CD8-positive, alpha-beta memory T cell (primary cell): Measurements from ENCODE around the gene PTPRQ. TPM values are rescaled to one million over a fixed set of nuclear protein-coding genes. Genes with fewer than 3 reads are reported as not detected.

Experiments used
- CTCF ChIA-PET: fragments of 350-600 bp; sonication (Branson Sonifier 250); formaldehyde crosslinking; loops from one replicate; lab custom pipeline; 2021; ENCODE audit warnings: antibody characterized with exemption; lab: Charles Lee
- POLR2A ChIA-PET: fragments of 350-600 bp; sonication (Branson Sonifier 250); formaldehyde crosslinking; loops from one replicate; lab custom pipeline; 2021; ENCODE audit warnings: antibody characterized with exemption; lab: Charles Lee
- DNase-seq, 5 donors: peaks; one replicate each; pipeline versions ENCODE4 v3.0.0 to v3.0.0-alpha.2; 2020 to 2022; ENCODE audit warnings: mixed read lengths in 1 of 5
- H3K27ac ChIP-seq: one replicate; pipeline ENCODE4 v1.7.0; 2013; ENCODE audit warnings: low read depth, mild to moderate bottlenecking, low read length, moderate library complexity
- H3K27me3 ChIP-seq: 2 replicates; pipeline ENCODE4 v1.7.0; 2013; ENCODE audit warnings: low read length, mild to moderate bottlenecking; ENCODE audit not compliant: insufficient read depth, poor library complexity, severe bottlenecking
- H3K36me3 ChIP-seq: 2 replicates; pipeline ENCODE4 v1.7.0; 2013; ENCODE audit warnings: mild to moderate bottlenecking, low read length, moderate library complexity; ENCODE audit not compliant: insufficient read depth
- H3K4me1 ChIP-seq: 2 replicates; pipeline ENCODE4 v1.7.0; 2013; ENCODE audit warnings: mild to moderate bottlenecking, low read length, moderate library complexity; ENCODE audit not compliant: insufficient read depth
- H3K4me3 ChIP-seq: 2 replicates; pipeline ENCODE4 v1.7.0; 2013; ENCODE audit warnings: mild to moderate bottlenecking, low read length
- H3K9me3 ChIP-seq: 2 replicates; pipeline ENCODE4 v1.7.0; 2013; ENCODE audit warnings: mild to moderate bottlenecking, low read length
- H3K27ac Mint-ChIP-seq, 8 donors: one replicate each; pipeline ENCODE4 v1.8.0; 2020 to 2021; ENCODE audit warnings: mixed read lengths in 8 of 8, mild to moderate bottlenecking in 6 of 8, inconsistent platforms in 3 of 8, moderate library complexity in 3 of 8
- H3K27me3 Mint-ChIP-seq, 2 donors: one replicate each; pipeline ENCODE4 v1.8.0; 2020 to 2021; ENCODE audit warnings: mixed read lengths in 2 of 2, mild to moderate bottlenecking in 1 of 2, moderate library complexity in 1 of 2
- H3K36me3 Mint-ChIP-seq, 3 donors: one replicate each; pipeline ENCODE4 v1.8.0; 2020 to 2021; ENCODE audit warnings: mixed read lengths in 3 of 3, inconsistent platforms in 1 of 3, mild to moderate bottlenecking in 1 of 3
- H3K4me1 Mint-ChIP-seq, 3 donors: one replicate each; pipeline ENCODE4 v1.8.0; 2020 to 2021; ENCODE audit warnings: mixed read lengths in 3 of 3, inconsistent platforms in 1 of 3, mild to moderate bottlenecking in 1 of 3
- H3K4me3 Mint-ChIP-seq, 7 donors: one replicate each; pipeline ENCODE4 v1.8.0; 2020 to 2021; ENCODE audit warnings: mixed read lengths in 7 of 7, mild to moderate bottlenecking in 6 of 7, moderate library complexity in 4 of 7, inconsistent platforms in 2 of 7
- H3K9me3 Mint-ChIP-seq, 5 donors: one replicate each; pipeline ENCODE4 v1.8.0; 2020 to 2022; ENCODE audit warnings: mixed read lengths in 5 of 5, mild to moderate bottlenecking in 3 of 5, moderate library complexity in 2 of 5, inconsistent platforms in 1 of 5
- polyA plus RNA-seq: library from polyadenylated mRNA; unstranded; fragments of 300-500 nt; fragmentation: Illumina TruSeq; gene quantifications from one replicate; pipeline ENCODE4 v1.2.3, GENCODE V29; 2021
- total RNA-seq, 2 experiments: library from RNA; stranded (reverse); gene quantifications; one replicate each; pipeline ENCODE4 v1.2.3, GENCODE V29; 2021

PTPRQ gene
- total and polyA plus RNA-seq, 3 experiments from 2014 or later, result not detected

DNA sequence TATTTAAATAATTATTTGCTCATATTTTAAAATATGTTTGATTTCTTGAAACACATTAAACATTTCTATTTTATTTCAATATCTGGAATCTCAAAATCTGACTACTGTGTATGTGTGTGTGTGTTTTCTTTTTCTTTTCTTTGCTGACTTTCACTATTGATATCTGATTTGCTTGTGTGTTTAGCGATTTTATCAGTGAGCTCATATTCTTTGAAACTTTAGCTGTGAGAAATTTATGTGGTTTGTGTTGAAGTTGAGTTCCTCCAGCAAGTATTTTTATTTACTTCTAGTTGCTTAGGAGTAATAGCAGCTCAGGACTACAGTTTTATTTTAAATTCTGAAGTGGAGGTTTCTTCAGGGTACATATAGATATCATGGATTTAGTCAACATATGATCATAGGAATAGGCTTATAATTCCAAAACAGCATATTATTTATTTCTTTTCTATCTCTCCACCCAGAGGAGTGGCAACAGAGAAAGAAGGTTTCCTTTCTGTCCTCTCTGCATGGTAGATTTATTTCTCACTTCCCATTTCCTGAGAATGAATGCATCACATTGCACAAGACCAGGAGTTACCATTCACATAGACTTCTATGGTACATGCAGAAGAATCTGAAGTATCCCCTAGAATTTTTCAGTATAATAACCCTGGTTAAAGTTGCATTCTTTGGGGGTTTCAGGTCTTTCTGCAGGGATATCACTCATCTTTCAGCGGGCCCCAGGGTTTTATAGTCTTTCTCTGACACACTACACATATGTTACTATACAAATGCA, 60.5 kb downstream of the PTPRQ start:
- no peak overlapping the region for H3K4me3 Mint-ChIP-seq
- CTCF ChIA-PET, result no interaction called here
- POLR2A ChIA-PET, result no interaction called here
- Histone ChIP-seq H3K27me3 (no peaks in the 10 kb centered on the region), H3K36me3 (no peaks in the 10 kb centered on the region), H3K4me3 (no peak overlapping the region), H3K9me3 (no peaks in the 10 kb centered on the region), H3K4me1 (no peaks in the 10 kb centered on the region), H3K27ac (no peak overlapping the region)
- peaks cover 0 to 9% (median 4%) of the 10 kb centered on the region in 5 donors for H3K9me3 Mint-ChIP-seq
- H3K27ac Mint-ChIP-seq, result no peak overlapping the region
- H3K4me1 Mint-ChIP-seq, result no peaks in the 10 kb centered on the region
- no peaks in the 10 kb centered on the region for H3K27me3 Mint-ChIP-seq
- DNase-seq, result no peak
- H3K36me3 Mint-ChIP-seq, result no peaks in the 10 kb centered on the region

DNA sequence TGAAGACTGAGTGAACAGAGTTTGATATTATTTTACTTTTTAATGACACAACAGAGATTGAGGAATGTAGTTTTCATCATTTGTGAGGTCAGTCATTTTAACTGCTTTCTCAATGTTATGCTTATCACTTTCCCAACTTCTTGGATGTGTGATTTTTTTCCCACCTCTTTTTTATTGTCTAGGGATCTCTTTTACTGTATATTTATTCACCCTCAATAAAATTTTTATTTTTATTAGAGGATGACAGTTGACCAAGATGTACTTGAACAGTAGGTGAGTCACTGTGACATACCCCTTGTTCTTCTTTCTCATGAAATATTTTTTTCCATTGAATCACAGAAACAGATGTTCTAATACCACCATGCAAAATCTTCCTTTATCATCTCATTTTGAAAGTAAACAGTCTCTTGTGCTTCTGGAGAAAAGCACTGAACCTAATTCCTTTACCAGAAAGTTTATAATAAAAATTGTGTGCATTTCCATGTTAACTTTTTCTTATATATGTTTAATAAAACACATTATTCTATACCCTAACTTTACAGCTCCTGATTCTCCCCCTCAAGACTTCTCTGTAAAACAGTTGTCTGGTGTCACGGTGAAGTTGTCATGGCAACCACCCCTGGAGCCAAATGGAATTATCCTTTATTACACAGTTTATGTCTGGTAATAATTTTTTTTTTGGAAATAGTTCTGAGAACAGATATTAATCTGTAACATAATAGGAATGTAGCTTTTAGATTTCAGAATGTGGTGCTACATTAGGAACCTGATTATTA, 65.9 kb downstream of the PTPRQ start:
- no peaks in the 10 kb centered on the region for H3K4me1 ChIP-seq
- Mint-ChIP-seq H3K36me3 (no peaks in the 10 kb centered on the region), H3K27ac (no peak overlapping the region), H3K4me3 (no peak overlapping the region), H3K27me3 (no peaks in the 10 kb centered on the region), H3K4me1 (no peaks in the 10 kb centered on the region), H3K9me3 (peaks cover 2 to 12% (median 9%) of the 10 kb centered on the region in 5 donors)
- no peak for DNase-seq
- no peak overlapping the region for H3K27ac ChIP-seq
- H3K36me3 ChIP-seq, result no peaks in the 10 kb centered on the region
- ChIA-PET CTCF (no interaction called here), POLR2A (no interaction called here)
- H3K9me3 ChIP-seq, result no peaks in the 10 kb centered on the region
- H3K27me3 ChIP-seq, result no peaks in the 10 kb centered on the region
- no peak overlapping the region for H3K4me3 ChIP-seq

DNA sequence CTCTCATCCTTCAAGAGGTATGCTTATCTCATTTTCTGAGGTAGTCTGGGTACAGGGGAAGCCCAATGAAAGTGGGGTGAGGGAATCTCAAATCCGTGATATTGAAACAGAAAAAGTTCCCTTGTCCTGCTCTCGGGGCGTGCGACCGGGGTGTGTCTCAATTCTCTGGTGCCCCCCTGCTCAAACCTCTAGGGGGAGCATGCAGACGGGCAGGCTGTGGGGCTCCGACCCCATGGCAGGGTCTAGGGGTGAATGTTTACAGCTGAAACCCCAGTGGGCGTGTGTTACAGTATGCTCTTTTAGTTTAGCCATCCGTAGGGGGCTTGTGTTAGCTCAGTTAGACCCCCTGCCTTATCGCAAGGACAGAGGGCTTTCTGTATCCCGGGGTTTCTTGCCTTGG, 68.7 kb downstream of the PTPRQ start:
- DNase-seq, result no peak
- H3K36me3 Mint-ChIP-seq, result no peaks in the 10 kb centered on the region
- Histone ChIP-seq H3K27me3 (no peaks in the 10 kb centered on the region), H3K4me3 (no peak overlapping the region), H3K9me3 (no peaks in the 10 kb centered on the region), H3K4me1 (no peaks in the 10 kb centered on the region), H3K27ac (no peak overlapping the region), H3K36me3 (no peaks in the 10 kb centered on the region)
- ChIA-PET CTCF (no interaction called here), POLR2A (no interaction called here)
- H3K4me1 Mint-ChIP-seq, result no peaks in the 10 kb centered on the region
- peaks cover 6 to 16% (median 6%) of the 10 kb centered on the region in 5 donors for H3K9me3 Mint-ChIP-seq
- no peaks in the 10 kb centered on the region for H3K27me3 Mint-ChIP-seq
- H3K27ac Mint-ChIP-seq, result no peak overlapping the region
- no peak overlapping the region for H3K4me3 Mint-ChIP-seq

DNA sequence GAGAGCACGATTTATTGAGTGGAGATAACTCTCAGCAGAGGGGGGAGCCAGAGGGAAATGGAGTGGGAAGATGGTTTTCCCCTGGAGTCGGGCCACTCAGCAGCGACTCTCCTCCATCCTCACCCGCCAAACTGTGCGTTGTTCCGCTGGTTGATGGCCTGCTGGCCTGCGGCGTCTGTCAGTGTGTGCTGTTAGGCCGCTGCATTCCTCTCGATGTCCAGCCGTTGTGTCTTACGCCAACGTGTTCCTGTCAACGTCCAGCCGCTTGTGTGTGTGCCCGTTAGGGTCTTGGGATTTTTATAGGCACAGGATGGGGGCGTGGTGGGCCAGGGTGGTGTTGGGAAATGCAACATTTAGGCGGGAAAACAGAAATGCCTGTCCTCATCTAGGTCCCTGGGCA, 69.2 kb downstream of the PTPRQ start:
- Mint-ChIP-seq H3K36me3 (no peaks in the 10 kb centered on the region), H3K4me3 (no peak overlapping the region)
- H3K4me1 ChIP-seq, result no peaks in the 10 kb centered on the region

DNA sequence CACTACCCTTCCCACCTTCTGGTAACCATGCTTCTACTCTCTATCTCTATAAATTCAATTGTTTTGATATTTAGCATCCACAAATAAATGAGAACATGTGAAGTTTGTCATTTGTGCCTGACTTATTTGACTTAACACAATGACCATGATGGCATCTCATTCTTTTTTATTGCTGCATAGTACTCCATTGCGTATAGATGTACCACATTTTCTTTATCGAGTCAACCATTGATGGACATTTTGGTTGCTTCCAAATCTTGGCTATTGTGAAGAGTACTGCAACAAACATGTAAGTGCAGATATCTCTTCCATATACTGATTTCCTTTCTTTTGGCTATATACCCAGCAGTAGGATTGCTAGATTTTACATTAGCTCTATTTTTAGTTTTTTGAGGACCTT, 73.6 kb downstream of the PTPRQ start:
- Mint-ChIP-seq H3K9me3 (peaks cover 6 to 24% (median 12%) of the 10 kb centered on the region in 5 donors), H3K4me1 (no peaks in the 10 kb centered on the region), H3K4me3 (no peak overlapping the region), H3K27me3 (no peaks in the 10 kb centered on the region), H3K36me3 (no peaks in the 10 kb centered on the region), H3K27ac (no peak overlapping the region)
- no peak for DNase-seq
- no peaks in the 10 kb centered on the region for H3K4me1 ChIP-seq
- H3K4me3 ChIP-seq, result no peak overlapping the region
- POLR2A ChIA-PET, result no interaction called here
- no peaks in the 10 kb centered on the region for H3K27me3 ChIP-seq
- H3K9me3 ChIP-seq, result no peaks in the 10 kb centered on the region
- no peak overlapping the region for H3K27ac ChIP-seq
- H3K36me3 ChIP-seq, result no peaks in the 10 kb centered on the region
- CTCF ChIA-PET, result no interaction called here

More for the DNA sequence above, 69.2 kb downstream of the PTPRQ start:
- ChIA-PET CTCF (no interaction called here), POLR2A (no interaction called here)
- H3K4me3 ChIP-seq, result no peak overlapping the region
- no peaks in the 10 kb centered on the region for H3K9me3 ChIP-seq
- H3K4me1 Mint-ChIP-seq, result no peaks in the 10 kb centered on the region
- no peaks in the 10 kb centered on the region for H3K27me3 Mint-ChIP-seq
- H3K36me3 ChIP-seq, result no peaks in the 10 kb centered on the region
- peaks cover 6 to 14% (median 6%) of the 10 kb centered on the region in 5 donors for H3K9me3 Mint-ChIP-seq
- no peaks in the 10 kb centered on the region for H3K27me3 ChIP-seq
- no peak overlapping the region for H3K27ac Mint-ChIP-seq
- no peak for DNase-seq
- no peak overlapping the region for H3K27ac ChIP-seq

DNA sequence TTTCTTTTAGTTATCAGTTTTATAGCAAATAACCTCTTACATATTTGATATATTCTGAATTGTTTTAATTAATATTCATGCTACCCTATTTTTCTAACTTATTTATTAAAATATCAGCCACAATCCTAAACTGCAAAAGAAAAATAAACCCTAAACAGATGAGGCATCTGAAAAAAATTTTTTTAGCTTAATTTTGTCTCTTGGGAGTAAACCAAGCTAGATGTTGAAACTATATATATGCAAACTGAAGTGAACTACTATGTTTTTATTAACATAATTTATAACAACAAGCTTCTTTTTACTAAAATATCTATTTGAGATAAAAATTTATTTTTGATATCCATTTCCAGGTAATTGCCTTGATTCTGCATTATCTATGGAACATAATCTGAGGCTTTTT, 87.6 kb downstream of the PTPRQ start:
- Histone ChIP-seq H3K4me1 (no peaks in the 10 kb centered on the region), H3K9me3 (no peaks in the 10 kb centered on the region), H3K36me3 (no peaks in the 10 kb centered on the region), H3K4me3 (no peak overlapping the region), H3K27ac (no peak overlapping the region), H3K27me3 (no peaks in the 10 kb centered on the region)
- no peak overlapping the region for H3K27ac Mint-ChIP-seq
- DNase-seq, result no peak
- H3K27me3 Mint-ChIP-seq, result no peaks in the 10 kb centered on the region
- H3K4me1 Mint-ChIP-seq, result no peaks in the 10 kb centered on the region
- POLR2A ChIA-PET, result no interaction called here
- H3K4me3 Mint-ChIP-seq, result no peak overlapping the region
- CTCF ChIA-PET, result no interaction called here
- no peaks in the 10 kb centered on the region for H3K36me3 Mint-ChIP-seq
- H3K9me3 Mint-ChIP-seq, result peaks cover 0 to 24% (median 5%) of the 10 kb centered on the region in 5 donors

DNA sequence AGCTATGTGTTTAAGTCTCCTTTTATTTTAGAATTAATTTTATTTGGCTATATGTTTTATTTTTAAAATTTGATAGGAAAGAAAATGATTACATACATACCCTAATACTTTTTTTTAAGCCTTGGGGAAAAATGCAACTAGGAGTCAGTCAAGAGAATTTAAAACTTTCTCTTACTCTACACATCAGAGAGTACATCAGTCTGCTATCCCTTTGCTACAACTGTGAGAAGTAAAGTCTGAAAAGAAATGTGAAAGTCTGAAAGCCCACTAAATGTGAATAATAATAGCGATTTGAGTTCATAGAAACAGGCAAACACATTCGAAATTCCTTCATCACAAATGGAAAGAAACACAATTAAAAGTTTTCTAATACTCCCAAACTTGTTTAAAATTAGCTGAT, 95.0 kb downstream of the PTPRQ start:
- no peaks in the 10 kb centered on the region for H3K4me1 ChIP-seq
- peaks cover 0 to 14% (median 4%) of the 10 kb centered on the region in 5 donors for H3K9me3 Mint-ChIP-seq
- POLR2A ChIA-PET, result no interaction called here
- H3K4me1 Mint-ChIP-seq, result no peaks in the 10 kb centered on the region
- no peaks in the 10 kb centered on the region for H3K27me3 Mint-ChIP-seq
- H3K4me3 Mint-ChIP-seq, result no peak overlapping the region
- CTCF ChIA-PET, result no interaction called here
- no peaks in the 10 kb centered on the region for H3K36me3 ChIP-seq
- no peaks in the 10 kb centered on the region for H3K27me3 ChIP-seq
- no peak for DNase-seq
- no peak overlapping the region for H3K27ac Mint-ChIP-seq
- no peak overlapping the region for H3K27ac ChIP-seq
- no peaks in the 10 kb centered on the region for H3K36me3 Mint-ChIP-seq
- no peak overlapping the region for H3K4me3 ChIP-seq
- H3K9me3 ChIP-seq, result no peaks in the 10 kb centered on the region

DNA sequence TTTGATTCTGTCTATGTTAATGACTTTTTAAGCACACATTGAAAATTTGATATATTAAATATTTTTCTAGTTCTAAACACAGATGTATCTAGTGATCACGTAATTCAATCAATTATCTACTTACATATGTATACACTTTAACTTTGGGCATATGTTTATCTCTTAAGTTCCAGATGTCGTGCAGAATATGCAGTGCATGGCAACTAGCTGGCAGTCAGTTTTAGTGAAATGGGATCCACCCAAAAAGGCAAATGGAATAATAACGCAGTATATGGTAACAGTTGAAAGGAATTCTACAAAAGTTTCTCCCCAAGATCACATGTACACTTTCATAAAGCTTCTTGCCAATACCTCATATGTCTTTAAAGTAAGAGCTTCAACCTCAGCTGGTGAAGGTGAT, 105.3 kb downstream of the PTPRQ start:
- no peak overlapping the region for H3K4me3 ChIP-seq
- POLR2A ChIA-PET, result no interaction called here
- H3K4me1 Mint-ChIP-seq, result no peaks in the 10 kb centered on the region
- no peaks in the 10 kb centered on the region for H3K36me3 Mint-ChIP-seq
- no peaks in the 10 kb centered on the region for H3K27me3 ChIP-seq
- CTCF ChIA-PET, result no interaction called here
- no peak overlapping the region for H3K4me3 Mint-ChIP-seq
- no peaks in the 10 kb centered on the region for H3K9me3 ChIP-seq
- no peaks in the 10 kb centered on the region for H3K36me3 ChIP-seq
- H3K27ac ChIP-seq, result no peak overlapping the region
- H3K4me1 ChIP-seq, result no peaks in the 10 kb centered on the region
- H3K27ac Mint-ChIP-seq, result no peak overlapping the region
- DNase-seq, result no peak
- no peaks in the 10 kb centered on the region for H3K27me3 Mint-ChIP-seq
- H3K9me3 Mint-ChIP-seq, result peaks cover 0 to 10% (median 0%) of the 10 kb centered on the region in 5 donors
